A549 (cell line): ENCODE results near the gene CYLD. TPM values are rescaled to one million over a fixed set of nuclear protein-coding genes. Genes with fewer than 3 reads are reported as not detected.

Experiments
- ATAC-seq, 2 experiments: fragments of 200-7000 bp in 1 of 2; fragments of >200 bp in 1 of 2; cut with Nextera tagmentation in 1 of 2; cut with Tn5 transposase in 1 of 2; 3 replicates each; pipeline versions ENCODE4 v1.8.0 to v1.9.1; 2018 to 2020; ENCODE audit warnings: mild to moderate bottlenecking in 1 of 2, moderate library complexity in 1 of 2
- CTCF ChIA-PET: fragments of 300-600 bp; sonication (Branson Sonifier 250); formaldehyde crosslinking; extraction: SDS; loops from one replicate; lab custom pipeline; 2021; ENCODE audit warnings: antibody characterized with exemption, inconsistent platforms; lab: Yijun Ruan, JAX
- POLR2A ChIA-PET: fragments of 350-600 bp; formaldehyde crosslinking; extraction: SDS; loops from one replicate; lab custom pipeline; 2021; ENCODE audit warnings: antibody characterized with exemption, inconsistent platforms; lab: Yijun Ruan, JAX
- DNase-seq, 2 experiments: peaks; one replicate each; pipeline versions ENCODE4 v3.0.0 to v3.0.0-alpha.2; 2011 to 2016; ENCODE audit warnings: low read depth in 1 of 2, low spot score in 1 of 2
- FAIRE-seq: peaks from 2 replicates; lab custom pipeline; 2011; peaks lifted over from hg19 to GRCh38; lab: Jason Lieb, UNC
- H3K27ac ChIP-seq, 2 experiments: fragments of >200 bp; sonication (Bioruptor Twin); formaldehyde crosslinking; 3 replicates each; pipeline ENCODE4 v1.5.1; 2016 to 2017
- H3K4me1 ChIP-seq: fragments of >200 bp; sonication (Bioruptor Twin); formaldehyde crosslinking; 3 replicates; pipeline ENCODE4 v1.6.1; 2016
- H3K4me2 ChIP-seq: fragments of >200 bp; sonication (Bioruptor Twin); formaldehyde crosslinking; 3 replicates; pipeline ENCODE4 v1.6.1; 2016
- H3K4me3 ChIP-seq: fragments of >200 bp; sonication (Bioruptor Twin); formaldehyde crosslinking; 3 replicates; pipeline ENCODE4 v1.5.1; 2016
- H3K9me3 ChIP-seq: fragments of >200 bp; sonication (Bioruptor Twin); formaldehyde crosslinking; 3 replicates; pipeline ENCODE4 v1.6.1; 2016
- BHLHE40 ChIP-seq: IDR thresholded peaks from 2 replicates; pipeline ENCODE4 v1.6.1; 2012; ENCODE audit warnings: low read depth, low read length, inconsistent platforms
- CBX2 ChIP-seq: fragments of 200-600 bp; sonication (generic); IDR thresholded peaks from 2 replicates; pipeline ENCODE4 v1.6.1; 2016; ENCODE audit warnings: low read depth, mild to moderate bottlenecking, borderline replicate concordance
- CHD4 ChIP-seq: fragments of 200-600 bp; sonication (generic); IDR thresholded peaks from 2 replicates; pipeline ENCODE4 v1.6.1; 2016; ENCODE audit warnings: antibody characterized with exemption, mild to moderate bottlenecking, borderline replicate concordance
- EHMT2 ChIP-seq: fragments of 200-600 bp; sonication (generic); IDR thresholded peaks from 2 replicates; pipeline ENCODE4 v1.6.1; 2016; ENCODE audit warnings: antibody characterized with exemption, low read depth, mild to moderate bottlenecking, moderate library complexity
- EP300 ChIP-seq, 2 experiments: fragments of >200 bp; sonication (Bioruptor Twin); formaldehyde crosslinking; IDR thresholded peaks; 2 replicates in 1 of 2; 3 replicates in 1 of 2; pipeline ENCODE4 v1.6.1; 2016 to 2017
- ESRRA ChIP-seq: fragments of 150-350 bp; IDR thresholded peaks from 2 replicates; pipeline ENCODE4 v1.6.1; 2014; ENCODE audit warnings: mild to moderate bottlenecking, low read length, borderline replicate concordance
- FOSB ChIP-seq: fragments of 250-450 bp; sonication (Bioruptor Pico); IDR thresholded peaks from 2 replicates; pipeline ENCODE4 v1.5.0; 2020; ENCODE audit warnings: mild to moderate bottlenecking, moderate library complexity
- FOSL2 ChIP-seq, 2 experiments: fragments of 450-650 bp in 1 of 2; fragments of >200 bp in 1 of 2; sonication (Bioruptor Twin) in 1 of 2; formaldehyde crosslinking; IDR thresholded peaks; 2 replicates each; pipeline versions ENCODE4 v1.5.0 to v1.6.1; 2016 to 2020; ENCODE audit warnings: mild to moderate bottlenecking in 1 of 2, moderate library complexity in 1 of 2
- FOXS1 ChIP-seq: fragments of 250-450 bp; sonication (Bioruptor Pico); IDR thresholded peaks from 2 replicates; pipeline ENCODE4 v1.5.0; 2020; ENCODE audit warnings: mild to moderate bottlenecking, moderate library complexity
- GATA3 ChIP-seq: IDR thresholded peaks from 2 replicates; pipeline ENCODE4 v1.6.1; 2012; ENCODE audit warnings: borderline replicate concordance
- HEYL ChIP-seq: fragments of 250-450 bp; sonication (Bioruptor Pico); IDR thresholded peaks from 2 replicates; pipeline ENCODE4 v1.8.0; 2021; ENCODE audit warnings: mild to moderate bottlenecking, moderate library complexity
- HMGXB4 ChIP-seq: fragments of 250-450 bp; sonication (Bioruptor Pico); IDR thresholded peaks from 2 replicates; pipeline ENCODE4 v1.5.0; 2021; ENCODE audit warnings: mild to moderate bottlenecking, moderate library complexity, borderline replicate concordance
- HOXB13 ChIP-seq: fragments of 250-450 bp; sonication (Bioruptor Pico); IDR thresholded peaks from 2 replicates; pipeline ENCODE4 v1.5.0; 2020; ENCODE audit warnings: low read depth, mild to moderate bottlenecking, moderate library complexity
- JUN ChIP-seq, 2 experiments: fragments of >200 bp; sonication (Bioruptor Twin); formaldehyde crosslinking; IDR thresholded peaks; 2 replicates in 1 of 2; 3 replicates in 1 of 2; pipeline ENCODE4 v1.6.1; 2016 to 2017
- JUNB ChIP-seq: fragments of >200 bp; sonication (Bioruptor Twin); formaldehyde crosslinking; IDR thresholded peaks from 2 replicates; pipeline ENCODE4 v1.6.1; 2016
- KDM5A ChIP-seq: fragments of 200-600 bp; sonication (generic); IDR thresholded peaks from 2 replicates; pipeline ENCODE4 v1.6.1; 2016; ENCODE audit warnings: antibody characterized with exemption, mild to moderate bottlenecking
- MAX ChIP-seq: IDR thresholded peaks from 2 replicates; pipeline ENCODE4 v1.6.1; 2012
- MYC ChIP-seq: IDR thresholded peaks from 2 replicates; pipeline ENCODE4 v1.6.1; 2012; ENCODE audit warnings: mild to moderate bottlenecking, inconsistent platforms, low read length, improper control_type of control experiment, borderline replicate concordance
- POLR2A ChIP-seq: IDR thresholded peaks from 2 replicates; pipeline ENCODE4 v1.6.1; 2012; ENCODE audit warnings: mild to moderate bottlenecking, low read length
- RARB ChIP-seq: fragments of 250-450 bp; sonication (Bioruptor Pico); IDR thresholded peaks from 2 replicates; pipeline ENCODE4 v1.8.0; 2021; ENCODE audit warnings: mild to moderate bottlenecking, moderate library complexity
- RCOR1 ChIP-seq: fragments of 150-350 bp; IDR thresholded peaks from 2 replicates; pipeline ENCODE4 v1.6.1; 2014; ENCODE audit warnings: antibody characterized with exemption, low read length, low read depth
- REST ChIP-seq: fragments of 200-600 bp; sonication (generic); IDR thresholded peaks from 2 replicates; pipeline ENCODE4 v1.6.1; 2016; ENCODE audit warnings: antibody characterized with exemption, mild to moderate bottlenecking, moderate library complexity
- SMC3 ChIP-seq: fragments of >200 bp; sonication (Bioruptor Twin); formaldehyde crosslinking; IDR thresholded peaks from 3 replicates; pipeline ENCODE4 v1.6.1; 2018; ENCODE audit warnings: inconsistent platforms
- TFCP2L1 ChIP-seq: fragments of 250-450 bp; sonication (Bioruptor Pico); IDR thresholded peaks from 2 replicates; pipeline ENCODE4 v1.5.0; 2021; ENCODE audit warnings: mild to moderate bottlenecking
- WGBS: methylation state at CpG from one replicate; pipeline ENCODE4 v1.1.6; 2017; ENCODE audit errors: missing lambda C conversion rate; 5-methylcytosine and 5-hydroxymethylcytosine counted together
- polyA plus RNA-seq, 4 experiments: library from polyadenylated mRNA; depleted of rRNA in 3 of 4; stranded (reverse); fragments of >200 nt; fragmentation: RNase III in 1 of 4; extraction: RNeasy Plus Mini Kit Qiagen cat#74134 plus additional on column Dnase treatment in 1 of 4; gene quantifications; 2 replicates in 3 of 4; 3 replicates in 1 of 4; pipeline ENCODE4 v1.2.3, GENCODE V29; 2011 to 2017

CYLD gene
- polyA plus RNA-seq, 2 of the 4 experiments (the other 2 are of a cell fraction): 6.5 to 12.7 TPM

- no peak overlapping the region for H3K4me3 ChIP-seq
- WGBS: 53% methylated on average over 4 of the region's 6 CpGs
- no peak overlapping the region for H3K4me2 ChIP-seq
- CTCF ChIA-PET: interaction anchor here (2.9 kb wide), 1 partner anchor 1173 kb away, joined by 10 read pairs; no protein-coding TSS in a partner anchor
- no peak overlapping the region for H3K27ac ChIP-seq
- no peaks in the 10 kb centered on the region for H3K4me1 ChIP-seq
- no peaks in the 10 kb centered on the region for H3K9me3 ChIP-seq
- FAIRE-seq (no peak), DNase-seq (no peak), ATAC-seq (no peak)
- POLR2A ChIA-PET: interaction anchor here (0.6 kb wide), 1 partner anchor 327 kb away, joined by 5 read pairs; no protein-coding TSS in a partner anchor
- TF ChIP-seq CHD4 (no peak), TFCP2L1 (no peak), JUNB (no peak), MAX (no peak), FOSB (CRISPR knock-in tag) (no peak), EP300 (IDR thresholded peaks at IDR 0.05) (no peak), JUN (IDR thresholded peaks at IDR 0.05) (no peak), CBX2 (no peak), FOSL2 (IDR thresholded peaks at IDR 0.05) (no peak), FOSL2 (CRISPR knock-in tag; IDR thresholded peaks at IDR 0.05) (no peak), HOXB13 (CRISPR knock-in tag) (no peak), GATA3 (no peak)
These were observed 67.7 kb downstream of the CYLD start for GRCh38 chr16:50809561-50809960.

GRCh38 chr16:50810241-50810965, 68.5 kb downstream of the CYLD start:
- no peaks in the 10 kb centered on the region for H3K9me3 ChIP-seq
- H3K4me2 ChIP-seq: no peak overlapping the region
- no peak overlapping the region for H3K4me3 ChIP-seq
- POLR2A ChIA-PET: no interaction called here
- 47% methylated on average over 7 of the region's 8 CpGs for WGBS
- no peaks in the 10 kb centered on the region for H3K4me1 ChIP-seq
- CTCF ChIA-PET: interaction anchor here (0.5 to 2.9 kb wide), 2 partner anchors 478 to 1172 kb away, joined by 3 to 10 read pairs; no protein-coding TSS in a partner anchor
- FAIRE-seq (no peak), DNase-seq (no peak), ATAC-seq (no peak)
- no peak overlapping the region for H3K27ac ChIP-seq
- TF ChIP-seq KDM5A: no peak
- TF ChIP-seq RARB (CRISPR knock-in tag): no peak
- TF ChIP-seq HMGXB4 (CRISPR knock-in tag): no peak
- TF ChIP-seq POLR2A: no peak
- no peak for TF ChIP-seq MYC
- TF ChIP-seq BHLHE40: no peak

- no peak for FAIRE-seq
- POLR2A ChIA-PET: no interaction called here
- CTCF ChIA-PET: interaction anchor here (1.4 to 2.9 kb wide), 2 partner anchors 9 to 1171 kb away, joined by 3 to 10 read pairs; no protein-coding TSS in a partner anchor
- TF ChIP-seq HOXB13 (CRISPR knock-in tag) (no peak), FOXS1 (CRISPR knock-in tag) (no peak), RCOR1 (no peak), RARB (CRISPR knock-in tag) (no peak), HEYL (no peak), EHMT2 (no peak), TFCP2L1 (no peak), REST (no peak), SMC3 (no peak), ESRRA (no peak)
- 0% methylated on average over 1 of the region's 7 CpGs for WGBS
- no peak overlapping the region for H3K4me2 ChIP-seq
- no peak overlapping the region for H3K27ac ChIP-seq
- H3K4me3 ChIP-seq: no peak overlapping the region
- no peak for DNase-seq
- H3K4me1 ChIP-seq: no peaks in the 10 kb centered on the region
- H3K9me3 ChIP-seq: no peaks in the 10 kb centered on the region
- no peak; a peak in 1 of 6 replicates for ATAC-seq
These were observed 70.2 kb downstream of the CYLD start for GRCh38 chr16:50812046-50812445.
